CD14-positive monocyte (primary cell): ENCODE results near the gene VCPKMT. TPM values are rescaled to one million over a fixed set of nuclear protein-coding genes. Genes with fewer than 3 reads are reported as not detected.

Experiments used
- DNase-seq, 3 donors: peaks; one replicate each; pipeline ENCODE4 v3.0.0-alpha.2; 2011 to 2022
- H2AFZ ChIP-seq: 2 replicates; pipeline ENCODE4 v1.6.0; 2012; ENCODE audit warnings: mild to moderate bottlenecking, low read depth, low read length, inconsistent platforms; ENCODE audit not compliant: insufficient read depth, poor library complexity, severe bottlenecking
- H3K27ac ChIP-seq, 2 donors: 1 replicate in 1 of 2; 2 replicates in 1 of 2; pipeline ENCODE4 v1.5.1; 2012 to 2013; ENCODE audit warnings: low read length in 2 of 2, control low read depth in 1 of 2, inconsistent platforms in 1 of 2, low read depth in 1 of 2, mild to moderate bottlenecking in 1 of 2
- H3K27me3 ChIP-seq, 2 donors: one replicate each; pipeline versions ENCODE4 v1.6.0 to v1.6.1; 2011 to 2013; ENCODE audit warnings: low read length in 2 of 2; ENCODE audit not compliant: control insufficient read depth in 2 of 2, insufficient read depth in 2 of 2
- H3K36me3 ChIP-seq, 2 donors: replicated peaks in 1 of 2; 1 replicate in 1 of 2; 2 replicates in 1 of 2; pipeline versions ENCODE4 v1.5.1 to v1.6.1; 2012 to 2013; ENCODE audit warnings: low read length in 2 of 2, control low read depth in 1 of 2, inconsistent platforms in 1 of 2, mild to moderate bottlenecking in 1 of 2; ENCODE audit not compliant: insufficient read depth in 2 of 2, control insufficient read depth in 1 of 2
- H3K4me1 ChIP-seq, 2 donors: 1 replicate in 1 of 2; 2 replicates in 1 of 2; pipeline versions ENCODE4 v1.5.1 to v1.6.1; 2012 to 2013; ENCODE audit warnings: low read length in 2 of 2, control low read depth in 1 of 2, inconsistent platforms in 1 of 2, mild to moderate bottlenecking in 1 of 2, moderate library complexity in 1 of 2; ENCODE audit not compliant: insufficient read depth in 2 of 2, control insufficient read depth in 1 of 2
- H3K4me2 ChIP-seq: replicated peaks from 2 replicates; pipeline ENCODE3; 2012; ENCODE audit warnings: low read length, moderate library complexity, mild to moderate bottlenecking; ENCODE audit not compliant: poor library complexity, severe bottlenecking; ENCODE audit errors: extremely low read depth
- H3K4me3 ChIP-seq, 3 experiments: fragments of 200-600 bp in 1 of 3; sonication (generic) in 1 of 3; replicated peaks in 1 of 3; 1 replicate in 2 of 3; 2 replicates in 1 of 3; pipeline ENCODE4 v1.5.1; 2011 to 2013; ENCODE audit warnings: low read length in 3 of 3, mild to moderate bottlenecking in 3 of 3, control low read depth in 2 of 3, low read depth in 2 of 3, inconsistent platforms in 1 of 3, moderate library complexity in 1 of 3
- H3K79me2 ChIP-seq: 2 replicates; pipeline ENCODE4 v1.6.0; 2012; ENCODE audit warnings: mild to moderate bottlenecking, control low read depth, inconsistent platforms, low read length, moderate library complexity; ENCODE audit not compliant: insufficient read depth
- H3K9ac ChIP-seq: 2 replicates; pipeline ENCODE4 v1.6.0; 2017; ENCODE audit warnings: low read length, mild to moderate bottlenecking; ENCODE audit not compliant: insufficient read depth, poor library complexity, severe bottlenecking
- H3K9me3 ChIP-seq, 2 donors: replicated peaks in 1 of 2; 1 replicate in 1 of 2; 2 replicates in 1 of 2; pipeline versions ENCODE4 v1.5.1 to v1.6.1; 2012 to 2013; ENCODE audit warnings: low read length in 2 of 2, control low read depth in 1 of 2; ENCODE audit not compliant: control insufficient read depth in 1 of 2, insufficient read depth in 1 of 2
- H4K20me1 ChIP-seq: 2 replicates; pipeline ENCODE4 v1.6.0; 2012; ENCODE audit warnings: mild to moderate bottlenecking, low read length, control low read depth, moderate library complexity; ENCODE audit not compliant: insufficient read depth
- H3K27ac Mint-ChIP-seq, 7 donors: one replicate each; pipeline ENCODE4 v1.8.0; 2020; ENCODE audit warnings: mild to moderate bottlenecking in 7 of 7, mixed read lengths in 7 of 7, moderate library complexity in 6 of 7, inconsistent platforms in 2 of 7
- H3K27me3 Mint-ChIP-seq, 3 donors: one replicate each; pipeline ENCODE4 v1.8.0; 2021 to 2022; ENCODE audit warnings: low read depth in 3 of 3, mild to moderate bottlenecking in 3 of 3, mixed read lengths in 3 of 3, moderate library complexity in 3 of 3, inconsistent platforms in 1 of 3
- H3K36me3 Mint-ChIP-seq, 2 donors: one replicate each; pipeline ENCODE4 v1.8.0; 2020; ENCODE audit warnings: mixed read lengths in 2 of 2, inconsistent platforms in 1 of 2, mild to moderate bottlenecking in 1 of 2
- H3K4me1 Mint-ChIP-seq: one replicate; pipeline ENCODE4 v1.8.0; 2020; ENCODE audit warnings: mild to moderate bottlenecking, mixed read lengths
- H3K4me3 Mint-ChIP-seq, 2 donors: one replicate each; pipeline ENCODE4 v1.8.0; 2020; ENCODE audit warnings: mild to moderate bottlenecking in 2 of 2, mixed read lengths in 2 of 2, moderate library complexity in 1 of 2
- H3K9me3 Mint-ChIP-seq, 7 donors: one replicate each; pipeline ENCODE4 v1.8.0; 2020 to 2022; ENCODE audit warnings: mixed read lengths in 7 of 7, mild to moderate bottlenecking in 6 of 7, moderate library complexity in 6 of 7, inconsistent platforms in 2 of 7
- WGBS: methylation state at CpG from one replicate; pipeline ENCODE4 v1.1.5; 2013; ENCODE audit warnings: missing lambda C conversion rate; ENCODE audit not compliant: insufficient coverage; 5-methylcytosine and 5-hydroxymethylcytosine counted together
- intact Hi-C, 2 donors: fragments of 100-400 bp; cut with micrococcal nuclease; formaldehyde crosslinking; loops; one replicate each; pipeline versions ENCODE4 v1.15.0 to v1.15.1; 2023
- polyA plus RNA-seq, 3 donors: library from polyadenylated mRNA; depleted of rRNA in 1 of 3; unstranded in 2 of 3; stranded (reverse) in 1 of 3; fragments of 300-500 nt in 2 of 3; fragments of >200 nt in 1 of 3; fragmentation: Illumina TruSeq in 2 of 3; gene quantifications; 1 replicate in 2 of 3; 2 replicates in 1 of 3; pipeline ENCODE4 v1.2.3, GENCODE V29; 2012 to 2021
- TF ChIP-seq, protein P1 (sequence below): fragments of 200-600 bp; IDR thresholded peaks from one replicate; pipeline ENCODE4 v1.8.0; 2022; ENCODE audit warnings: antibody characterized with exemption, mild to moderate bottlenecking

The VCPKMT gene
- polyA plus RNA-seq, 3 donors: 3.4 to 14.2 (median 3.5) TPM

DNA sequence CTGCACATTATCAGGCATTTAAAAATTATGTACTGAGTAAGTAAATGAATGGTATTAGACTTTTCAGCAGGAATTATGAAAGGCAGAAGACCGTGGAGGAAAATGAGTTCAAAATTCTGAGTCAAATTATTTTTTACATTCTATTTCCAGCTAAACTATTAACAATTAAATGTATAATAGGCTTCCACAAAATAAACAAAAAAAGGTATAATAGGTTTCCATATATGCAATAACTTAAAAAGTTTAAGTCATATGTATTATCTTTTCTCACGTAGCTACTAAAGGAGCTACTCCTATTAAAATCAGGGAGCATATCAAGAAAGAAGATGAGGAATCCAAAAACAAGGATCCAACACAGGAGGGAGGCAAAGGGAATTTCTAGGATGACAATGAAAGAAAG, 11.4 kb upstream of the VCPKMT start:
- TF ChIP-seq, protein P1, sequence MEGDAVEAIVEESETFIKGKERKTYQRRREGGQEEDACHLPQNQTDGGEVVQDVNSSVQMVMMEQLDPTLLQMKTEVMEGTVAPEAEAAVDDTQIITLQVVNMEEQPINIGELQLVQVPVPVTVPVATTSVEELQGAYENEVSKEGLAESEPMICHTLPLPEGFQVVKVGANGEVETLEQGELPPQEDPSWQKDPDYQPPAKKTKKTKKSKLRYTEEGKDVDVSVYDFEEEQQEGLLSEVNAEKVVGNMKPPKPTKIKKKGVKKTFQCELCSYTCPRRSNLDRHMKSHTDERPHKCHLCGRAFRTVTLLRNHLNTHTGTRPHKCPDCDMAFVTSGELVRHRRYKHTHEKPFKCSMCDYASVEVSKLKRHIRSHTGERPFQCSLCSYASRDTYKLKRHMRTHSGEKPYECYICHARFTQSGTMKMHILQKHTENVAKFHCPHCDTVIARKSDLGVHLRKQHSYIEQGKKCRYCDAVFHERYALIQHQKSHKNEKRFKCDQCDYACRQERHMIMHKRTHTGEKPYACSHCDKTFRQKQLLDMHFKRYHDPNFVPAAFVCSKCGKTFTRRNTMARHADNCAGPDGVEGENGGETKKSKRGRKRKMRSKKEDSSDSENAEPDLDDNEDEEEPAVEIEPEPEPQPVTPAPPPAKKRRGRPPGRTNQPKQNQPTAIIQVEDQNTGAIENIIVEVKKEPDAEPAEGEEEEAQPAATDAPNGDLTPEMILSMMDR: no peak
- H3K79me2 ChIP-seq: no peaks in the 10 kb centered on the region
- peaks cover 66 to 85% of the 10 kb centered on the region in 2 donors for H3K36me3 Mint-ChIP-seq

DNA sequence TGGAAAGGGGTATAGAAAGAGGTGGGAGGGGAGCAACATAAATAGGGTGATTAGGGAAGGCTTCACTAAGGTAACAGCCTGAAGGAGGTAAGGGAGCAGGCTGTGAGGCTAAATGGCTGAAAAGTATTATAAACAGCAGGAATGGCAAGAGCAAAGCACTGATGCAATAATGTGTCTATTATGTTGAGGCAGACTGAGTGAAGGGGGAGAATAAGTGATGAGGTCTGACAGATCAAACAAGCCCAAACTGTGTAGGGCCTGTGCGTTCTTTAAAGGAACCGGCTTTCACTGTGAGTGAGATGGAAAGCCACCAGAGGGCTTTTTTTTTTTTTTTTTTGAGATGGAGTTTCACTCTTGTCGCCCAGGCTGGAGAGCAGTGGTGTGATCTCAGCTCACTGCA, 6.7 kb upstream of the VCPKMT start:
- Histone ChIP-seq H4K20me1 (peaks cover 5% of the 10 kb centered on the region), H3K27ac (no peak overlapping the region), H3K4me3 (no peak overlapping the region), H3K4me1 (no peaks in the 10 kb centered on the region), H3K4me2 (no peak overlapping the region), H2AFZ (no peak overlapping the region), H3K27me3 (no peaks in the 10 kb centered on the region), H3K36me3 (peaks cover 48 to 93% of the 10 kb centered on the region in 2 donors), H3K9me3 (no peaks in the 10 kb centered on the region), H3K9ac (no peak overlapping the region), H3K79me2 (no peaks in the 10 kb centered on the region)
- no peaks in the 10 kb centered on the region for H3K9me3 Mint-ChIP-seq
- H3K4me3 Mint-ChIP-seq: no peak overlapping the region
- TF ChIP-seq, protein P1: no peak
- peaks cover 60 to 72% of the 10 kb centered on the region in 2 donors for H3K36me3 Mint-ChIP-seq
- WGBS: 100% methylated on average over 2 of the region's 3 CpGs
- intact Hi-C loops: no loop called here
- H3K4me1 Mint-ChIP-seq: no peaks in the 10 kb centered on the region
- no peaks in the 10 kb centered on the region for H3K27me3 Mint-ChIP-seq
- no peak for DNase-seq
- H3K27ac Mint-ChIP-seq: peak overlapping the region in 2 of 7 donors; percentile 60 to 78

More for the DNA sequence above, 11.4 kb upstream of the VCPKMT start:
- Histone ChIP-seq H3K9ac (no peak overlapping the region), H3K4me2 (no peak overlapping the region), H3K4me3 (no peak overlapping the region), H3K36me3 (peaks cover 67 to 99% of the 10 kb centered on the region in 2 donors), H2AFZ (no peak overlapping the region), H4K20me1 (peaks cover 7% of the 10 kb centered on the region), H3K4me1 (no peaks in the 10 kb centered on the region), H3K27me3 (no peaks in the 10 kb centered on the region), H3K9me3 (no peaks in the 10 kb centered on the region), H3K27ac (no peak overlapping the region)
- Mint-ChIP-seq H3K27ac (peak overlapping the region in 1 of 7 donors; percentile 87), H3K9me3 (no peaks in the 10 kb centered on the region), H3K4me3 (no peak overlapping the region), H3K4me1 (no peaks in the 10 kb centered on the region), H3K27me3 (no peaks in the 10 kb centered on the region)
- no peak for DNase-seq
- no CpG with 5 or more reads among the region's 2 CpGs for WGBS
- intact Hi-C loops: no loop called here
